Activated CD4-positive, alpha-beta memory T cell treated with anti-CD3 and anti-CD28 coated beads for 36 hours (primary cell): ENCODE results near the gene CASQ1. TPM values are rescaled to one million over a fixed set of nuclear protein-coding genes. Genes with fewer than 3 reads are reported as not detected.

Source experiments
- CTCF ChIA-PET: fragments of 350-600 bp; sonication (Branson Sonifier 250); formaldehyde crosslinking; loops from one replicate; lab custom pipeline; 2021; ENCODE audit warnings: antibody characterized with exemption, inconsistent platforms; lab: Charles Lee
- POLR2A ChIA-PET: fragments of 350-600 bp; sonication (Branson Sonifier 250); formaldehyde crosslinking; loops from one replicate; lab custom pipeline; 2021; ENCODE audit warnings: antibody characterized with exemption; lab: Charles Lee
- DNase-seq: peaks from one replicate; pipeline ENCODE4 v3.0.0-alpha.2; 2020
- H3K27ac Mint-ChIP-seq: one replicate; pipeline ENCODE4 v1.8.0; 2021; ENCODE audit warnings: mixed read lengths
- H3K27me3 Mint-ChIP-seq: one replicate; pipeline ENCODE4 v1.8.0; 2021; ENCODE audit warnings: mixed read lengths
- H3K36me3 Mint-ChIP-seq: one replicate; pipeline ENCODE4 v1.8.0; 2021; ENCODE audit warnings: mixed read lengths
- H3K4me1 Mint-ChIP-seq: one replicate; pipeline ENCODE4 v1.8.0; 2021; ENCODE audit warnings: low read depth, mixed read lengths
- H3K4me3 Mint-ChIP-seq: one replicate; pipeline ENCODE4 v1.8.0; 2021; ENCODE audit warnings: mild to moderate bottlenecking, mixed read lengths
- H3K9me3 Mint-ChIP-seq: one replicate; pipeline ENCODE4 v1.8.0; 2021; ENCODE audit warnings: mixed read lengths
- intact Hi-C: fragments of 100-400 bp; cut with micrococcal nuclease; formaldehyde crosslinking; loops from one replicate; pipeline ENCODE4 v1.15.1; 2023
- total RNA-seq, 2 experiments: library from RNA; stranded (reverse); gene quantifications; one replicate each; pipeline ENCODE4 v1.2.3, GENCODE V29; 2021

CASQ1 gene
- total RNA-seq, 2 experiments from 2014 or later, result not detected

- H3K4me1 Mint-ChIP-seq, result peaks cover 4% of the 10 kb centered on the region
- ChIA-PET CTCF (interaction anchor here (1.9 kb wide), 1 partner anchor 133 kb away, joined by 5 read pairs; no protein-coding TSS in a partner anchor), POLR2A (no interaction called here)
- DNase-seq, result no peak
- H3K36me3 Mint-ChIP-seq, result no peaks in the 10 kb centered on the region
- H3K27ac Mint-ChIP-seq, result no peak overlapping the region
- H3K9me3 Mint-ChIP-seq, result no peaks in the 10 kb centered on the region
- H3K4me3 Mint-ChIP-seq, result no peak overlapping the region
- intact Hi-C loops, result no loop called here
- peaks cover 4% of the 10 kb centered on the region for H3K27me3 Mint-ChIP-seq
These were observed 31.8 kb upstream of the CASQ1 start for GRCh38 chr1:160158534-160158933.

- no peak overlapping the region for H3K27ac Mint-ChIP-seq
- CTCF ChIA-PET, result interaction anchor here (0.6 kb wide), 1 partner anchor 75 kb away, joined by 3 read pairs; no protein-coding TSS in a partner anchor
- H3K36me3 Mint-ChIP-seq, result no peaks in the 10 kb centered on the region
- no peak overlapping the region for H3K4me3 Mint-ChIP-seq
- intact Hi-C loops, result no loop called here
- H3K9me3 Mint-ChIP-seq, result no peaks in the 10 kb centered on the region
- no peak for DNase-seq
- H3K27me3 Mint-ChIP-seq, result peaks cover 5% of the 10 kb centered on the region
- POLR2A ChIA-PET, result no interaction called here
- peaks cover 4% of the 10 kb centered on the region for H3K4me1 Mint-ChIP-seq
These were observed 30.5 kb upstream of the CASQ1 start for GRCh38 chr1:160159846-160160245.

GRCh38 chr1:160161965-160162705 is 28.2 kb upstream of the CASQ1 start:
- CTCF ChIA-PET, result interaction anchor here (1.4 to 2.4 kb wide), 2 partner anchors 129 to 215 kb away, joined by 4 to 12 read pairs; no protein-coding TSS in a partner anchor
- no peak for DNase-seq
- H3K27me3 Mint-ChIP-seq, result peaks cover 5% of the 10 kb centered on the region

GRCh38 chr1:160162931-160163330 is 27.4 kb upstream of the CASQ1 start:
- peaks cover 5% of the 10 kb centered on the region for H3K27me3 Mint-ChIP-seq
- intact Hi-C loops, result no loop called here
- H3K36me3 Mint-ChIP-seq, result no peaks in the 10 kb centered on the region
- no peak for DNase-seq
- H3K4me1 Mint-ChIP-seq, result peaks cover 6% of the 10 kb centered on the region
- ChIA-PET CTCF (interaction anchor here (1.4 to 2.4 kb wide), 2 partner anchors 128 to 214 kb away, joined by 4 to 12 read pairs; no protein-coding TSS in a partner anchor), POLR2A (no interaction called here)
- no peak overlapping the region for H3K27ac Mint-ChIP-seq
- no peaks in the 10 kb centered on the region for H3K9me3 Mint-ChIP-seq
- H3K4me3 Mint-ChIP-seq, result no peak overlapping the region

More at GRCh38 chr1:160161965-160162705, 28.2 kb upstream of the CASQ1 start:
- H3K9me3 Mint-ChIP-seq, result no peaks in the 10 kb centered on the region
- intact Hi-C loops, result no loop called here
- H3K36me3 Mint-ChIP-seq, result no peaks in the 10 kb centered on the region
- no peak overlapping the region for H3K4me3 Mint-ChIP-seq
- POLR2A ChIA-PET, result no interaction called here
- H3K4me1 Mint-ChIP-seq, result peaks cover 6% of the 10 kb centered on the region
- no peak overlapping the region for H3K27ac Mint-ChIP-seq

GRCh38 chr1:160163615-160164014 is 26.8 kb upstream of the CASQ1 start:
- Mint-ChIP-seq H3K27ac (no peak overlapping the region), H3K9me3 (no peaks in the 10 kb centered on the region), H3K4me3 (no peak overlapping the region), H3K4me1 (peaks cover 6% of the 10 kb centered on the region), H3K36me3 (no peaks in the 10 kb centered on the region), H3K27me3 (peaks cover 5% of the 10 kb centered on the region)
- ChIA-PET CTCF (interaction anchor here (2.4 kb wide), 1 partner anchor 128 kb away, joined by 12 read pairs; no protein-coding TSS in a partner anchor), POLR2A (no interaction called here)
- intact Hi-C loops, result no loop called here
- no peak for DNase-seq

GRCh38 chr1:160164121-160164520 is 26.3 kb upstream of the CASQ1 start:
- POLR2A ChIA-PET, result no interaction called here
- no peaks in the 10 kb centered on the region for H3K36me3 Mint-ChIP-seq
- CTCF ChIA-PET, result interaction anchor here (2.4 kb wide), 1 partner anchor 127 kb away, joined by 12 read pairs; no protein-coding TSS in a partner anchor

GRCh38 chr1:160166166-160166868 is 24.1 kb upstream of the CASQ1 start:
- no peaks in the 10 kb centered on the region for H3K36me3 Mint-ChIP-seq
- no peak overlapping the region for H3K4me3 Mint-ChIP-seq
- H3K9me3 Mint-ChIP-seq, result no peaks in the 10 kb centered on the region
- no peak for DNase-seq
- H3K27ac Mint-ChIP-seq, result no peak overlapping the region
- intact Hi-C loops, result no loop called here
- POLR2A ChIA-PET, result no interaction called here
- H3K27me3 Mint-ChIP-seq, result peaks cover 8% of the 10 kb centered on the region
- H3K4me1 Mint-ChIP-seq, result peaks cover 13% of the 10 kb centered on the region
- CTCF ChIA-PET, result interaction anchor here (0.6 to 1.3 kb wide), 3 partner anchors 9 to 207 kb away, joined by 3 to 4 read pairs (median 3); no protein-coding TSS in a partner anchor

More at GRCh38 chr1:160164121-160164520, 26.3 kb upstream of the CASQ1 start:
- DNase-seq, result no peak
- intact Hi-C loops, result no loop called here
- Mint-ChIP-seq H3K27ac (no peak overlapping the region), H3K27me3 (peaks cover 5% of the 10 kb centered on the region), H3K4me3 (no peak overlapping the region), H3K9me3 (no peaks in the 10 kb centered on the region), H3K4me1 (peaks cover 7% of the 10 kb centered on the region)

- ChIA-PET POLR2A (no interaction called here), CTCF (interaction anchor here (0.6 to 1.3 kb wide), 8 partner anchors 9 to 206 kb away, joined by 3 to 7 read pairs (median 3); no protein-coding TSS in a partner anchor)
- no peaks in the 10 kb centered on the region for H3K36me3 Mint-ChIP-seq
- no peak overlapping the region for H3K27ac Mint-ChIP-seq
- H3K4me3 Mint-ChIP-seq, result no peak overlapping the region
- peaks cover 12% of the 10 kb centered on the region for H3K27me3 Mint-ChIP-seq
- H3K4me1 Mint-ChIP-seq, result peaks cover 13% of the 10 kb centered on the region
- intact Hi-C loops, result no loop called here
- no peak for DNase-seq
- no peaks in the 10 kb centered on the region for H3K9me3 Mint-ChIP-seq
These were observed 23.3 kb upstream of the CASQ1 start for GRCh38 chr1:160167056-160167455.

GRCh38 chr1:160167580-160167979 is 22.8 kb upstream of the CASQ1 start:
- ChIA-PET CTCF (interaction anchor here (1.0 to 1.3 kb wide), 7 partner anchors 8 to 124 kb away, joined by 3 to 7 read pairs (median 3); no protein-coding TSS in a partner anchor), POLR2A (no interaction called here)
- H3K27ac Mint-ChIP-seq, result no peak overlapping the region
- no peak for DNase-seq
- peaks cover 15% of the 10 kb centered on the region for H3K27me3 Mint-ChIP-seq
- peaks cover 9% of the 10 kb centered on the region for H3K4me1 Mint-ChIP-seq
- no peaks in the 10 kb centered on the region for H3K36me3 Mint-ChIP-seq
- intact Hi-C loops, result no loop called here
- H3K4me3 Mint-ChIP-seq, result no peak overlapping the region
- no peaks in the 10 kb centered on the region for H3K9me3 Mint-ChIP-seq

- H3K4me3 Mint-ChIP-seq, result no peak overlapping the region
- H3K27me3 Mint-ChIP-seq, result peaks cover 19% of the 10 kb centered on the region
- H3K36me3 Mint-ChIP-seq, result no peaks in the 10 kb centered on the region
- ChIA-PET CTCF (interaction anchor here (1.1 to 1.3 kb wide), 4 partner anchors 12 to 123 kb away, joined by 3 to 7 read pairs (median 3); no protein-coding TSS in a partner anchor), POLR2A (no interaction called here)
- H3K9me3 Mint-ChIP-seq, result no peaks in the 10 kb centered on the region
- DNase-seq, result no peak
- peaks cover 9% of the 10 kb centered on the region for H3K4me1 Mint-ChIP-seq
- H3K27ac Mint-ChIP-seq, result no peak overlapping the region
- intact Hi-C loops, result no loop called here
These were observed 22.4 kb upstream of the CASQ1 start for GRCh38 chr1:160168016-160168415.

GRCh38 chr1:160168609-160169369 is 21.6 kb upstream of the CASQ1 start:
- Mint-ChIP-seq H3K36me3 (no peaks in the 10 kb centered on the region), H3K4me3 (no peak overlapping the region), H3K9me3 (no peaks in the 10 kb centered on the region), H3K27me3 (peaks cover 19% of the 10 kb centered on the region), H3K27ac (no peak overlapping the region), H3K4me1 (peaks cover 9% of the 10 kb centered on the region)
- intact Hi-C loops, result no loop called here
- DNase-seq, result no peak
- ChIA-PET CTCF (interaction anchor here (0.7 to 1.5 kb wide), 3 partner anchors 82 to 123 kb away, joined by 3 to 9 read pairs (median 3); no protein-coding TSS in a partner anchor), POLR2A (no interaction called here)
